Spleen (tissue), 13 donors: ENCODE data around the gene PAPOLA. TPM values are rescaled to one million over a fixed set of nuclear protein-coding genes. Genes with fewer than 3 reads are reported as not detected.
A peak's percentile ranks its signal among the peaks of the same experiment; 100 is the strongest.

Experiments used
- DNase-seq: peaks from one replicate; pipeline ENCODE4 v3.0.0-alpha.2; 2020
- H3K27ac ChIP-seq, 8 donors: fragments of 200-600 bp; sonication (generic) in 7 of 8; 1 replicate in 4 of 8; 2 replicates in 4 of 8; pipeline versions ENCODE4 v1.5.0 to v1.8.0; 2016 to 2021; ENCODE audit warnings: inconsistent platforms in 4 of 8, mild to moderate bottlenecking in 4 of 8, moderate library complexity in 1 of 8
- H3K27me3 ChIP-seq, 7 donors: fragments of 200-600 bp; sonication (generic) in 6 of 7; replicated peaks in 1 of 7; 1 replicate in 4 of 7; 2 replicates in 3 of 7; pipeline versions ENCODE4 v1.5.0 to v1.8.0; 2016 to 2021; ENCODE audit warnings: inconsistent platforms in 3 of 7, mild to moderate bottlenecking in 1 of 7
- H3K36me3 ChIP-seq, 6 donors: fragments of 200-600 bp; sonication (generic) in 5 of 6; 1 replicate in 4 of 6; 2 replicates in 2 of 6; pipeline versions ENCODE4 v1.5.0 to v1.8.0; 2016 to 2021; ENCODE audit warnings: inconsistent platforms in 2 of 6
- H3K4me1 ChIP-seq, 6 donors: fragments of 200-600 bp; sonication (generic) in 5 of 6; 1 replicate in 3 of 6; 2 replicates in 3 of 6; pipeline versions ENCODE4 v1.5.0 to v1.8.0; 2016 to 2021; ENCODE audit warnings: inconsistent platforms in 3 of 6
- H3K4me3 ChIP-seq, 8 donors: fragments of 200-600 bp; sonication (generic) in 7 of 8; 1 replicate in 4 of 8; 2 replicates in 4 of 8; pipeline versions ENCODE4 v1.5.0 to v1.8.0; 2016 to 2021; ENCODE audit warnings: inconsistent platforms in 4 of 8, mild to moderate bottlenecking in 4 of 8, moderate library complexity in 2 of 8
- H3K9me3 ChIP-seq, 8 donors: fragments of 200-600 bp; sonication (generic) in 7 of 8; 1 replicate in 4 of 8; 2 replicates in 4 of 8; pipeline versions ENCODE4 v1.5.0 to v1.8.0; 2016 to 2021; ENCODE audit warnings: inconsistent platforms in 4 of 8
- CTCF ChIP-seq, 11 experiments: fragments of 200-600 bp in 7 of 11; fragments of 450-650 bp in 4 of 11; sonication (generic) in 4 of 11; IDR thresholded peaks in 8 of 11; conservative IDR thresholded peaks in 3 of 11; 1 replicate in 7 of 11; 2 replicates in 4 of 11; pipeline versions ENCODE4 v1.4.0 to v1.8.0; 2016 to 2021; ENCODE audit warnings: antibody characterized with exemption in 11 of 11, inconsistent platforms in 4 of 11, mild to moderate bottlenecking in 1 of 11
- POLR2A ChIP-seq, 3 donors: fragments of 450-650 bp; IDR thresholded peaks; one replicate each; pipeline ENCODE4 v1.5.1; 2017; ENCODE audit warnings: antibody characterized with exemption in 3 of 3, mild to moderate bottlenecking in 1 of 3
- POLR2AphosphoS5 ChIP-seq, 3 donors: sonication (generic); formaldehyde crosslinking; IDR thresholded peaks; one replicate each; pipeline ENCODE4 v1.5.1; 2017; ENCODE audit warnings: antibody characterized with exemption in 3 of 3
- WGBS, 5 donors: extraction: QIAGEN DNeasy Blood & Tissue Kit in 3 of 5; methylation state at CpG; one replicate each; pipeline versions ENCODE4 v1.1.5 to v1.1.7; 2013 to 2018; 5-methylcytosine and 5-hydroxymethylcytosine counted together
- intact Hi-C: fragments of 100-400 bp; cut with DNase I; formaldehyde crosslinking; loops from one replicate; pipeline ENCODE4 v1.15.0; 2023; ENCODE audit warnings: low total_unique reads
- long read RNA-seq, 2 donors: transcript quantifications; one replicate each; lab custom pipeline, GENCODE V29; 2026
- polyA plus RNA-seq, 3 donors: library from polyadenylated mRNA; stranded (reverse); fragments of 200-250 nt; gene quantifications; one replicate each; pipeline ENCODE4 v1.2.1, GENCODE V29; 2013
- total RNA-seq, 7 donors: library from RNA; depleted of rRNA in 3 of 7; stranded (reverse); fragments of >200 nt in 3 of 7; fragmentation: NEBNext Ultra II Directional in 4 of 7; extraction: Animal tissue kit (Norgen Biotek cat#: 25700) in 4 of 7; gene quantifications; one replicate each; pipeline versions ENCODE4 v1.1.0 to v1.2.1, GENCODE V29; 2016 to 2021
- donor health status: healthy with polysubstance abuse.
- donor health status: DM: no; HTN: no; CAD: no; lungs with moderate emphysema.
- donor health status: DM: no; HTN: no; CAD: no.
- donor health status: Bipolar disorder and iron deficiency.
- donor health status: healthy.
- donor health status: DM: no; HTN: no; CAD: no.
- donor health status: DM: yes; HTN: yes; CAD: no.

PAPOLA gene
- 100 to 1,000 TPM; 180 to 311 (median 224) TPM for total RNA-seq
- 10 to 100 TPM; 56.4 to 85.7 (median 66.9) TPM for polyA plus RNA-seq
- long read RNA-seq, donor 1, full-length matches to known transcripts: 29 of 121 reads
- long read RNA-seq, donor 1, partial matches to known transcripts: 92 of 121 reads
- long read RNA-seq, donor 1, other reads (novel, unspliced or antisense): 0 of 121 reads
- long read RNA-seq, donor 2, full-length matches to known transcripts: 39 of 82 reads
- long read RNA-seq, donor 2, partial matches to known transcripts: 43 of 82 reads
- long read RNA-seq, donor 2, other reads (novel, unspliced or antisense): 0 of 82 reads

- DNase-seq: peak; percentile 98
- Histone ChIP-seq H3K9me3 (no peaks in the 10 kb centered on the region), H3K4me3 (peak within 1 kb of the TSS; percentile 52 to 87 (median 78)), H3K36me3 (peaks cover 0 to 9% (median 0%) of the 10 kb centered on the region in 6 donors), H3K4me1 (peaks cover 36 to 60% (median 49%) of the 10 kb centered on the region in 6 donors), H3K27me3 (no peaks in the 10 kb centered on the region), H3K27ac (peak within 1 kb of the TSS; percentile 64 to 100 (median 99))
- TF ChIP-seq POLR2A (IDR thresholded peaks at IDR 0.05) (peak in 1 of 3 donors; percentile 69), CTCF (IDR thresholded peaks at IDR 0.05 in 8 of 11, conservative IDR thresholded peaks at IDR 0.05 in 3 of 11) (peak in 4 of 11 experiments; percentile 11 to 43 (median 30)), POLR2AphosphoS5 (IDR thresholded peaks at IDR 0.05) (peak; percentile 97 to 98 (median 97))
- intact Hi-C loops: no loop called here
- WGBS, 5 donors: 0 to 1% (median 0%) methylated on average over 17 to 87 of the region's 87 CpGs
These were observed at the start of gene PAPOLA for GRCh38 chr14:96501740-96502620. PAPOLA (plus strand) TSS chr14:96502382; CDS start chr14:96502593, 211 bp downstream.

GRCh38 chr14:96452684-96453083, 49.5 kb upstream of the PAPOLA start:
- WGBS, 5 donors: 86 to 97% (median 92%) methylated on average over 6 of the region's 6 CpGs
- H3K27ac ChIP-seq: no peak overlapping the region
- H3K27me3 ChIP-seq: no peaks in the 10 kb centered on the region
- no peak for TF ChIP-seq POLR2A (IDR thresholded peaks at IDR 0.05)
- no peak for TF ChIP-seq CTCF (IDR thresholded peaks at IDR 0.05 in 8 of 11, conservative IDR thresholded peaks at IDR 0.05 in 3 of 11)
- TF ChIP-seq POLR2AphosphoS5 (IDR thresholded peaks at IDR 0.05): no peak
- intact Hi-C loops: no loop called here
- H3K4me1 ChIP-seq: no peaks in the 10 kb centered on the region
- DNase-seq: no peak
- no peaks in the 10 kb centered on the region for H3K36me3 ChIP-seq
- no peak overlapping the region for H3K4me3 ChIP-seq
- H3K9me3 ChIP-seq: no peaks in the 10 kb centered on the region

- H3K9me3 ChIP-seq: no peaks in the 10 kb centered on the region
- no peak overlapping the region for H3K4me3 ChIP-seq
- H3K36me3 ChIP-seq: no peaks in the 10 kb centered on the region
- WGBS, 5 donors: 69 to 91% (median 79%) methylated on average over 5 of the region's 5 CpGs
- no peak overlapping the region for H3K27ac ChIP-seq
- no peaks in the 10 kb centered on the region for H3K4me1 ChIP-seq
- no peak for DNase-seq
- H3K27me3 ChIP-seq: no peaks in the 10 kb centered on the region
- TF ChIP-seq POLR2A (IDR thresholded peaks at IDR 0.05) (no peak), POLR2AphosphoS5 (IDR thresholded peaks at IDR 0.05) (no peak)
- intact Hi-C loops: no loop called here
These were observed 46.6 kb upstream of the PAPOLA start for GRCh38 chr14:96455588-96455987.

GRCh38 chr14:96459851-96460250, 42.3 kb upstream of the PAPOLA start:
- WGBS, 5 donors: 88 to 95% (median 90%) methylated on average over 3 of the region's 3 CpGs
- H3K27me3 ChIP-seq: no peaks in the 10 kb centered on the region
- TF ChIP-seq CTCF (IDR thresholded peaks at IDR 0.05 in 8 of 11, conservative IDR thresholded peaks at IDR 0.05 in 3 of 11) (no peak), POLR2AphosphoS5 (IDR thresholded peaks at IDR 0.05) (no peak), POLR2A (IDR thresholded peaks at IDR 0.05) (no peak)
- H3K36me3 ChIP-seq: no peaks in the 10 kb centered on the region
- H3K4me1 ChIP-seq: no peaks in the 10 kb centered on the region
- no peak overlapping the region for H3K4me3 ChIP-seq
- intact Hi-C loops: no loop called here
- no peak for DNase-seq
- no peaks in the 10 kb centered on the region for H3K9me3 ChIP-seq
- H3K27ac ChIP-seq: no peak overlapping the region
